Panc1 (cell line): Measurements from ENCODE around the gene TTLL11. TPM values are rescaled to one million over a fixed set of nuclear protein-coding genes. Genes with fewer than 3 reads are reported as not detected.

ENCODE experiments used
- ATAC-seq: fragments of 200-7000 bp; cut with Tn5 transposase; 2 replicates; pipeline ENCODE4 v1.9.1; 2020; ENCODE audit warnings: mild to moderate bottlenecking, moderate library complexity
- BruUV-seq: library from RNA; stranded (reverse); fragments of 400-500 nt; replicated peaks from 2 replicates; lab custom pipeline; 2021; lab: Mats Ljungman, UMichigan
- CTCF ChIA-PET: fragments of 300-600 bp; sonication (Branson Sonifier 250); formaldehyde crosslinking; loops from one replicate; lab custom pipeline; 2022; ENCODE audit warnings: antibody characterized with exemption; lab: Charles Lee
- POLR2A ChIA-PET: fragments of 300-600 bp; sonication (Branson Sonifier 250); formaldehyde crosslinking; loops from one replicate; lab custom pipeline; 2022; ENCODE audit warnings: antibody characterized with exemption; lab: Charles Lee
- DNase-seq: peaks from one replicate; pipeline ENCODE4 v3.0.0-alpha.2; 2010; ENCODE audit warnings: low read depth, low spot score
- H3K27ac ChIP-seq: 2 replicates; pipeline ENCODE4 v1.5.1; 2011; ENCODE audit warnings: mild to moderate bottlenecking, low read length, inconsistent platforms
- H3K27me3 ChIP-seq: fragments of 200-500 bp; sonication (Bioruptor generic); 2 replicates; pipeline ENCODE4 v1.6.0; 2014; ENCODE audit warnings: low read length, inconsistent platforms; ENCODE audit not compliant: control insufficient read depth, insufficient read depth
- H3K36me3 ChIP-seq: fragments of 200-500 bp; sonication (Bioruptor generic); 2 replicates; pipeline ENCODE4 v1.5.1; 2014; ENCODE audit warnings: inconsistent platforms, mild to moderate bottlenecking, low read length, moderate library complexity; ENCODE audit not compliant: control insufficient read depth, insufficient read depth
- H3K4me1 ChIP-seq: 2 replicates; pipeline ENCODE4 v1.5.1; 2011; ENCODE audit warnings: inconsistent platforms, mild to moderate bottlenecking, low read length, moderate library complexity; ENCODE audit not compliant: control insufficient read depth, insufficient read depth
- H3K4me3 ChIP-seq, 2 experiments: 2 replicates each; pipeline ENCODE4 v1.5.1; 2011 to 2012; ENCODE audit warnings: low read depth in 2 of 2, low read length in 2 of 2, mild to moderate bottlenecking in 2 of 2, inconsistent platforms in 1 of 2, moderate library complexity in 1 of 2
- H3K9me3 ChIP-seq: fragments of 200-500 bp; sonication (Bioruptor generic); 2 replicates; pipeline ENCODE4 v1.5.1; 2014; ENCODE audit warnings: low read depth, mild to moderate bottlenecking, inconsistent platforms, low read length, moderate library complexity; ENCODE audit not compliant: control insufficient read depth, insufficient read depth
- POLR2AphosphoS5 ChIP-seq: IDR thresholded peaks from 2 replicates; pipeline ENCODE4 v1.6.1; 2012; ENCODE audit warnings: mild to moderate bottlenecking, low read depth, low read length, moderate library complexity
- SIN3A ChIP-seq: IDR thresholded peaks from 2 replicates; pipeline ENCODE4 v1.6.1; 2012; ENCODE audit warnings: low read depth, mild to moderate bottlenecking, low read length, moderate library complexity, borderline replicate concordance; ENCODE audit not compliant: insufficient read depth
- TCF7L2 ChIP-seq: IDR thresholded peaks from 2 replicates; pipeline ENCODE4 v1.6.1; 2011; ENCODE audit warnings: mild to moderate bottlenecking, low read depth, low read length, inconsistent platforms
- in situ Hi-C: cut with HindIII; loops from 2 replicates; pipeline ENCODE4 v1.10.0; 2016; ENCODE audit warnings: low sequenced_read_pairs, low pct_unique_long_range_greater_than_20kb
- intact Hi-C: fragments of 100-400 bp; cut with micrococcal nuclease; formaldehyde crosslinking; loops from one replicate; pipeline ENCODE4 v1.10.0; 2022; ENCODE audit not compliant: unreplicated experiment
- total RNA-seq: library from RNA; stranded (reverse); gene quantifications from one replicate; pipeline ENCODE4 v1.2.1, GENCODE V29; 2021; ENCODE audit not compliant: unreplicated experiment
- TF ChIP-seq, protein P1 (sequence below): fragments of 450-650 bp; IDR thresholded peaks from 2 replicates; pipeline ENCODE4 v1.5.1; 2017; ENCODE audit warnings: mild to moderate bottlenecking
- TF ChIP-seq, protein P2 (sequence below), 2 experiments: IDR thresholded peaks; 2 replicates each; pipeline ENCODE4 v1.6.1; 2011 to 2012; ENCODE audit warnings: low read depth in 2 of 2, control low read depth in 1 of 2, low read length in 1 of 2, mild to moderate bottlenecking in 1 of 2, moderate library complexity in 1 of 2; ENCODE audit not compliant: insufficient read depth in 1 of 2

The TTLL11 gene
- total RNA-seq, 1 experiment from 2014 or later = 1.1 TPM

DNA sequence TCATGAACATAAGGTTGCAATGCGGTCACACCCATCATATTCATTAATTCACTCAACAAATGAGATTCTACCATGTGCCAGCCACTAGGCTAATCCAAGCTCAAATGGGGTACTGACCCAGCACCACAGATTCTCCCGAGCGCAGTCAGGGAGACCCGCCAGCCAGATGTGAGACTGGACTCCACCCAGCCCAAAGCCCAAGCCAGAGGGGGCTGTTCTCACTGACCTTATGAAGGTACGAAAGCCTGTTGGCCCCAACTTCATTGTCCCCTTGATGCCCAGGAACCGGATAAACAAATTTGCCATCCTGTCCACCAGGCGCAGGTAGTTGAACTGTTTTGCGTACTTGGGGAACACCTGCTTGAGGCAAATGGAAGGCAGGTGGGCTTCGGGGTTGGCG lies 222.8 kb downstream of the TTLL11 start:
- ATAC-seq (no peak), DNase-seq (no peak)
- H3K4me1 ChIP-seq = no peaks in the 10 kb centered on the region
- POLR2A ChIA-PET = no interaction called here
- H3K4me3 ChIP-seq = no peak overlapping the region
- in situ Hi-C loops = no loop called here
- intact Hi-C loops = no loop called here
- H3K27ac ChIP-seq = no peak overlapping the region
- H3K27me3 ChIP-seq = no peaks in the 10 kb centered on the region
- CTCF ChIA-PET = no interaction called here
- H3K36me3 ChIP-seq = no peaks in the 10 kb centered on the region
- TF ChIP-seq TCF7L2 (no peak), SIN3A (no peak), POLR2AphosphoS5 (no peak)
- TF ChIP-seq, protein P1, sequence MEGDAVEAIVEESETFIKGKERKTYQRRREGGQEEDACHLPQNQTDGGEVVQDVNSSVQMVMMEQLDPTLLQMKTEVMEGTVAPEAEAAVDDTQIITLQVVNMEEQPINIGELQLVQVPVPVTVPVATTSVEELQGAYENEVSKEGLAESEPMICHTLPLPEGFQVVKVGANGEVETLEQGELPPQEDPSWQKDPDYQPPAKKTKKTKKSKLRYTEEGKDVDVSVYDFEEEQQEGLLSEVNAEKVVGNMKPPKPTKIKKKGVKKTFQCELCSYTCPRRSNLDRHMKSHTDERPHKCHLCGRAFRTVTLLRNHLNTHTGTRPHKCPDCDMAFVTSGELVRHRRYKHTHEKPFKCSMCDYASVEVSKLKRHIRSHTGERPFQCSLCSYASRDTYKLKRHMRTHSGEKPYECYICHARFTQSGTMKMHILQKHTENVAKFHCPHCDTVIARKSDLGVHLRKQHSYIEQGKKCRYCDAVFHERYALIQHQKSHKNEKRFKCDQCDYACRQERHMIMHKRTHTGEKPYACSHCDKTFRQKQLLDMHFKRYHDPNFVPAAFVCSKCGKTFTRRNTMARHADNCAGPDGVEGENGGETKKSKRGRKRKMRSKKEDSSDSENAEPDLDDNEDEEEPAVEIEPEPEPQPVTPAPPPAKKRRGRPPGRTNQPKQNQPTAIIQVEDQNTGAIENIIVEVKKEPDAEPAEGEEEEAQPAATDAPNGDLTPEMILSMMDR = no peak
- TF ChIP-seq, protein P2, sequence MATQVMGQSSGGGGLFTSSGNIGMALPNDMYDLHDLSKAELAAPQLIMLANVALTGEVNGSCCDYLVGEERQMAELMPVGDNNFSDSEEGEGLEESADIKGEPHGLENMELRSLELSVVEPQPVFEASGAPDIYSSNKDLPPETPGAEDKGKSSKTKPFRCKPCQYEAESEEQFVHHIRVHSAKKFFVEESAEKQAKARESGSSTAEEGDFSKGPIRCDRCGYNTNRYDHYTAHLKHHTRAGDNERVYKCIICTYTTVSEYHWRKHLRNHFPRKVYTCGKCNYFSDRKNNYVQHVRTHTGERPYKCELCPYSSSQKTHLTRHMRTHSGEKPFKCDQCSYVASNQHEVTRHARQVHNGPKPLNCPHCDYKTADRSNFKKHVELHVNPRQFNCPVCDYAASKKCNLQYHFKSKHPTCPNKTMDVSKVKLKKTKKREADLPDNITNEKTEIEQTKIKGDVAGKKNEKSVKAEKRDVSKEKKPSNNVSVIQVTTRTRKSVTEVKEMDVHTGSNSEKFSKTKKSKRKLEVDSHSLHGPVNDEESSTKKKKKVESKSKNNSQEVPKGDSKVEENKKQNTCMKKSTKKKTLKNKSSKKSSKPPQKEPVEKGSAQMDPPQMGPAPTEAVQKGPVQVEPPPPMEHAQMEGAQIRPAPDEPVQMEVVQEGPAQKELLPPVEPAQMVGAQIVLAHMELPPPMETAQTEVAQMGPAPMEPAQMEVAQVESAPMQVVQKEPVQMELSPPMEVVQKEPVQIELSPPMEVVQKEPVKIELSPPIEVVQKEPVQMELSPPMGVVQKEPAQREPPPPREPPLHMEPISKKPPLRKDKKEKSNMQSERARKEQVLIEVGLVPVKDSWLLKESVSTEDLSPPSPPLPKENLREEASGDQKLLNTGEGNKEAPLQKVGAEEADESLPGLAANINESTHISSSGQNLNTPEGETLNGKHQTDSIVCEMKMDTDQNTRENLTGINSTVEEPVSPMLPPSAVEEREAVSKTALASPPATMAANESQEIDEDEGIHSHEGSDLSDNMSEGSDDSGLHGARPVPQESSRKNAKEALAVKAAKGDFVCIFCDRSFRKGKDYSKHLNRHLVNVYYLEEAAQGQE (IDR thresholded peaks at IDR 0.05; ENCODE audit: insufficient read depth in 1 of 2, low read depth in 2 of 2, low read length in 1 of 2) = no peak
- no TSS peak for BruUV-seq
- H3K9me3 ChIP-seq = no peaks in the 10 kb centered on the region

DNA sequence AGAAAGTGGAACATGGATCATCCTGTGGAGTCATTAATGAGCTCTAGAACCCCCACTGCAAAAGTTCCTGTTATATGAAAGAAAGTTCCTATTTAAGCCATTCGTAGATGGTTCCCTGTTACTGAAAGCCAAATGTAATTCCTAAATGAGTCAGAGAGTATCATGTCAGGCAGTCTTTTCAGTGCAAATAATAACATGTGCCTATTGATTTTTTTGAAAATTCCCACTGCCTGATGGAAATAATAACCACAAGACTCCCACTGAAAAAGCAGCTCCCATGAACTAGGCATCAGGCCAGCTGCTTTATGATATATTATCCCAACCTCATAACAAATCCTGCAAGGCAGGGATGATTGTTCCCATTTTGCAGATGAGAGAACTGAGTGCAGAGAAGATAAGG lies 224.5 kb downstream of the TTLL11 start:
- no TSS peak for BruUV-seq
- DNase-seq (no peak), ATAC-seq (no peak)
- ChIA-PET POLR2A (no interaction called here), CTCF (no interaction called here)
- in situ Hi-C loops (no loop called here), intact Hi-C loops (no loop called here)
- Histone ChIP-seq H3K9me3 (no peaks in the 10 kb centered on the region), H3K4me1 (no peaks in the 10 kb centered on the region), H3K27ac (no peak overlapping the region), H3K27me3 (no peaks in the 10 kb centered on the region), H3K36me3 (no peaks in the 10 kb centered on the region), H3K4me3 (no peak overlapping the region)
- TF ChIP-seq, protein P2 (IDR thresholded peaks at IDR 0.05; ENCODE audit: insufficient read depth in 1 of 2, low read depth in 2 of 2, low read length in 1 of 2) = no peak
- no peak for TF ChIP-seq SIN3A
- TF ChIP-seq POLR2AphosphoS5 = no peak
- TF ChIP-seq TCF7L2 = no peak
- TF ChIP-seq, protein P1 = no peak
